GM23338 (cell line): ENCODE results near the gene NFS1. TPM values are rescaled to one million over a fixed set of nuclear protein-coding genes. Genes with fewer than 3 reads are reported as not detected.
A peak's percentile ranks its signal among the peaks of the same experiment; 100 is the strongest.

ENCODE experiments used
- ATAC-seq: fragments of 200-7000 bp; cut with Tn5 transposase; 3 replicates; pipeline ENCODE4 v1.9.1; 2020
- DNase-seq: peaks from one replicate; pipeline ENCODE4 v3.0.0-alpha.2; 2015; ENCODE audit warnings: low spot score
- H2AFZ ChIP-seq: fragments of 200-600 bp; sonication (generic); 2 replicates; pipeline ENCODE4 v1.8.0; 2016; ENCODE audit warnings: antibody characterized with exemption, mild to moderate bottlenecking, moderate library complexity
- H3F3A ChIP-seq: fragments of 200-600 bp; sonication (generic); replicated peaks from 2 replicates; pipeline ENCODE4 v1.8.0; 2017; ENCODE audit warnings: antibody characterized with exemption, mixed run types, low read depth
- H3K27ac ChIP-seq: fragments of 200-600 bp; sonication (generic); 2 replicates; pipeline ENCODE4 v1.6.1; 2016; ENCODE audit warnings: low read depth
- H3K27me3 ChIP-seq: fragments of 200-600 bp; sonication (generic); 2 replicates; pipeline ENCODE4 v1.8.0; 2016; ENCODE audit warnings: mild to moderate bottlenecking, mixed run types, moderate library complexity; ENCODE audit not compliant: insufficient read depth
- H3K36me3 ChIP-seq: fragments of 200-600 bp; sonication (generic); 2 replicates; pipeline ENCODE4 v1.8.0; 2016; ENCODE audit warnings: mild to moderate bottlenecking; ENCODE audit not compliant: insufficient read depth
- H3K4me1 ChIP-seq: fragments of 200-600 bp; sonication (generic); 2 replicates; pipeline ENCODE4 v1.8.0; 2016; ENCODE audit warnings: mild to moderate bottlenecking, moderate library complexity; ENCODE audit not compliant: insufficient read depth
- H3K4me2 ChIP-seq: fragments of 200-600 bp; sonication (generic); 2 replicates; pipeline ENCODE4 v1.7.1; 2017; ENCODE audit warnings: mixed run types
- H3K4me3 ChIP-seq: fragments of 200-600 bp; sonication (generic); 2 replicates; pipeline ENCODE4 v1.6.1; 2016; ENCODE audit warnings: mixed run types
- H3K79me2 ChIP-seq: fragments of 200-600 bp; sonication (generic); replicated peaks from 2 replicates; pipeline ENCODE4 v1.8.0; 2017; ENCODE audit warnings: mild to moderate bottlenecking; ENCODE audit not compliant: insufficient read depth
- H3K9me2 ChIP-seq: fragments of 200-600 bp; sonication (generic); 2 replicates; pipeline ENCODE4 v1.8.0; 2017; ENCODE audit not compliant: insufficient read depth
- H4K20me1 ChIP-seq: fragments of 200-600 bp; sonication (generic); replicated peaks from 2 replicates; pipeline ENCODE4 v1.8.0; 2017; ENCODE audit warnings: mild to moderate bottlenecking; ENCODE audit not compliant: insufficient read depth
- H3K27ac Mint-ChIP-seq: 2 replicates; pipeline ENCODE4 v1.8.0; 2020; ENCODE audit warnings: inconsistent platforms, mild to moderate bottlenecking, moderate library complexity, mixed read lengths
- H3K27me3 Mint-ChIP-seq: 3 replicates; pipeline ENCODE4 v1.8.0; 2022; ENCODE audit warnings: low read depth, mild to moderate bottlenecking, moderate library complexity, mixed read lengths, inconsistent platforms; ENCODE audit not compliant: insufficient read depth, poor library complexity
- H3K36me3 Mint-ChIP-seq: 3 replicates; pipeline ENCODE4 v1.8.0; 2021; ENCODE audit warnings: low read depth, mild to moderate bottlenecking, inconsistent platforms, moderate library complexity, mixed read lengths
- H3K4me1 Mint-ChIP-seq: 3 replicates; pipeline ENCODE4 v1.8.0; 2020; ENCODE audit warnings: mild to moderate bottlenecking, inconsistent platforms, mixed read lengths
- H3K4me3 Mint-ChIP-seq: 3 replicates; pipeline ENCODE4 v1.8.0; 2021; ENCODE audit warnings: moderate library complexity, mild to moderate bottlenecking, inconsistent platforms, mixed read lengths
- H3K9me3 Mint-ChIP-seq: 3 replicates; pipeline ENCODE4 v1.8.0; 2020; ENCODE audit warnings: moderate library complexity, mild to moderate bottlenecking, inconsistent platforms, mixed read lengths
- CREB1 ChIP-seq: fragments of 250-450 bp; sonication (Bioruptor Pico); IDR thresholded peaks from 2 replicates; pipeline ENCODE4 v1.5.0; 2020; ENCODE audit warnings: low read depth, mild to moderate bottlenecking, moderate library complexity
- EZH2 ChIP-seq: fragments of 200-600 bp; sonication (generic); IDR thresholded peaks from one replicate; pipeline ENCODE4 v1.8.0; 2017; ENCODE audit warnings: antibody characterized with exemption, mild to moderate bottlenecking, low read depth; ENCODE audit not compliant: unreplicated experiment
- EZH2phosphoT487 ChIP-seq: fragments of 200-600 bp; sonication (generic); IDR thresholded peaks from one replicate; pipeline ENCODE4 v1.8.1; 2018; ENCODE audit warnings: antibody characterized with exemption; ENCODE audit not compliant: unreplicated experiment
- JUNB ChIP-seq: IDR thresholded peaks from one replicate; pipeline ENCODE4 v1.6.1; 2016; ENCODE audit warnings: antibody characterized with exemption; ENCODE audit not compliant: unreplicated experiment
- NANOG ChIP-seq: IDR thresholded peaks from 2 replicates; pipeline ENCODE4 v1.6.1; 2016; ENCODE audit warnings: antibody characterized with exemption, borderline replicate concordance
- POLR2AphosphoS5 ChIP-seq: IDR thresholded peaks from 2 replicates; pipeline ENCODE4 v1.6.1; 2016; ENCODE audit warnings: antibody characterized with exemption, low read depth
- STAT1 ChIP-seq: IDR thresholded peaks from one replicate; pipeline ENCODE4 v1.6.1; 2016; ENCODE audit warnings: antibody characterized with exemption; ENCODE audit not compliant: unreplicated experiment
- ZNF114 ChIP-seq: fragments of 250-450 bp; sonication (Bioruptor Pico); IDR thresholded peaks from 2 replicates; pipeline ENCODE4 v1.5.0; 2020; ENCODE audit warnings: mild to moderate bottlenecking, moderate library complexity
- ZNF331 ChIP-seq: fragments of 250-450 bp; sonication (Bioruptor Pico); IDR thresholded peaks from 2 replicates; pipeline ENCODE4 v1.5.0; 2020; ENCODE audit warnings: low read depth, mild to moderate bottlenecking, moderate library complexity
- polyA plus RNA-seq: library from polyadenylated mRNA; unstranded; fragments of >200 nt; fragmentation: Nextera tagmentation; extraction: Ambion mirVana; gene quantifications from 2 replicates; pipeline ENCODE4 v1.2.1, GENCODE V29; 2016
- total RNA-seq: library from RNA; depleted of rRNA; stranded (reverse); fragments of >200 nt; shearing (Covaris generic); gene quantifications from 2 replicates; pipeline ENCODE4 v1.2.3, GENCODE V29; 2014
- TF ChIP-seq, protein P1 (sequence below): fragments of 250-450 bp; sonication (Bioruptor Pico); IDR thresholded peaks from 2 replicates; pipeline ENCODE4 v1.5.0; 2020; ENCODE audit warnings: mild to moderate bottlenecking, moderate library complexity
- TF ChIP-seq, protein P2 (sequence below): IDR thresholded peaks from one replicate; pipeline ENCODE4 v1.6.1; 2018; ENCODE audit warnings: antibody characterized with exemption; ENCODE audit not compliant: unreplicated experiment
- TF ChIP-seq, protein P3 (sequence below): IDR thresholded peaks from 2 replicates; pipeline ENCODE4 v1.6.1; 2016; ENCODE audit warnings: antibody characterized with exemption
- TF ChIP-seq, protein P4 (sequence below), 2 experiments: fragments of 200-600 bp in 1 of 2; sonication (generic) in 1 of 2; conservative IDR thresholded peaks; 2 replicates each; pipeline versions ENCODE4 v1.5.1 to v1.6.1; 2016 to 2017; ENCODE audit warnings: antibody characterized with exemption in 2 of 2, low read depth in 2 of 2, mild to moderate bottlenecking in 2 of 2, moderate library complexity in 1 of 2

NFS1 gene
- total and polyA plus RNA-seq, 2 experiments from 2014 or later = 22.8 to 35.7 TPM

DNA sequence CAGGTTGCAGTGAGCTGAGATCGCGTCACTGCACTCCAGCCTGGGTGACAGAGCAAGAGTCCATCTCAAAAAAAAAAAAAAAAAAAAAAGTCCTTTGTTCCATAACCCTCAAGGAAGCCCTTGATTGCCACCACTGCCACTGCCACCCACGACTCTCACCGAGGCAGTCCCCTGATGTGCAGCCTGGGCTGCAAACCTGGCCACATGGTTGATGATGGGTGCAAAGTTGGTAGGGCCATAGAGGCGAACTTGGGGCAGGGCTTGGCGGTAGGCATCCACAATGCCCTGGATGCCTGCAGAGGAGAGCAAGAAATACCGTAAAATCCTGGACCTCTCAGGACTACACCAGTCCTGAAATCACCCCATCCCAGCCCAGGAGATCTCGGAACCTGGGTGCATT lies 72.0 kb downstream of the NFS1 start:
- Histone ChIP-seq H2AFZ (no peak overlapping the region), H3F3A (peaks cover 8% of the 10 kb centered on the region; the same call in 1 of the 2 replicates), H3K79me2 (no peaks in the 10 kb centered on the region), H3K4me2 (no peak overlapping the region), H3K4me3 (no peak overlapping the region), H4K20me1 (no peaks in the 10 kb centered on the region; the same call in none of the 2 replicates), H3K9me2 (no peaks in the 10 kb centered on the region), H3K27ac (0 out of 2 replicates have a peak overlapping the region, but pooled peaks have one; percentile 32), H3K36me3 (peaks cover 33% of the 10 kb centered on the region), H3K4me1 (no peaks in the 10 kb centered on the region), H3K27me3 (no peaks in the 10 kb centered on the region)
- Mint-ChIP-seq H3K27me3 (peaks cover 2% of the 10 kb centered on the region), H3K4me3 (no peak overlapping the region), H3K4me1 (no peaks in the 10 kb centered on the region), H3K9me3 (no peaks in the 10 kb centered on the region), H3K27ac (no peak overlapping the region), H3K36me3 (peaks cover 55% of the 10 kb centered on the region)
- ATAC-seq (no peak), DNase-seq (no peak)
- TF ChIP-seq, protein P1, sequence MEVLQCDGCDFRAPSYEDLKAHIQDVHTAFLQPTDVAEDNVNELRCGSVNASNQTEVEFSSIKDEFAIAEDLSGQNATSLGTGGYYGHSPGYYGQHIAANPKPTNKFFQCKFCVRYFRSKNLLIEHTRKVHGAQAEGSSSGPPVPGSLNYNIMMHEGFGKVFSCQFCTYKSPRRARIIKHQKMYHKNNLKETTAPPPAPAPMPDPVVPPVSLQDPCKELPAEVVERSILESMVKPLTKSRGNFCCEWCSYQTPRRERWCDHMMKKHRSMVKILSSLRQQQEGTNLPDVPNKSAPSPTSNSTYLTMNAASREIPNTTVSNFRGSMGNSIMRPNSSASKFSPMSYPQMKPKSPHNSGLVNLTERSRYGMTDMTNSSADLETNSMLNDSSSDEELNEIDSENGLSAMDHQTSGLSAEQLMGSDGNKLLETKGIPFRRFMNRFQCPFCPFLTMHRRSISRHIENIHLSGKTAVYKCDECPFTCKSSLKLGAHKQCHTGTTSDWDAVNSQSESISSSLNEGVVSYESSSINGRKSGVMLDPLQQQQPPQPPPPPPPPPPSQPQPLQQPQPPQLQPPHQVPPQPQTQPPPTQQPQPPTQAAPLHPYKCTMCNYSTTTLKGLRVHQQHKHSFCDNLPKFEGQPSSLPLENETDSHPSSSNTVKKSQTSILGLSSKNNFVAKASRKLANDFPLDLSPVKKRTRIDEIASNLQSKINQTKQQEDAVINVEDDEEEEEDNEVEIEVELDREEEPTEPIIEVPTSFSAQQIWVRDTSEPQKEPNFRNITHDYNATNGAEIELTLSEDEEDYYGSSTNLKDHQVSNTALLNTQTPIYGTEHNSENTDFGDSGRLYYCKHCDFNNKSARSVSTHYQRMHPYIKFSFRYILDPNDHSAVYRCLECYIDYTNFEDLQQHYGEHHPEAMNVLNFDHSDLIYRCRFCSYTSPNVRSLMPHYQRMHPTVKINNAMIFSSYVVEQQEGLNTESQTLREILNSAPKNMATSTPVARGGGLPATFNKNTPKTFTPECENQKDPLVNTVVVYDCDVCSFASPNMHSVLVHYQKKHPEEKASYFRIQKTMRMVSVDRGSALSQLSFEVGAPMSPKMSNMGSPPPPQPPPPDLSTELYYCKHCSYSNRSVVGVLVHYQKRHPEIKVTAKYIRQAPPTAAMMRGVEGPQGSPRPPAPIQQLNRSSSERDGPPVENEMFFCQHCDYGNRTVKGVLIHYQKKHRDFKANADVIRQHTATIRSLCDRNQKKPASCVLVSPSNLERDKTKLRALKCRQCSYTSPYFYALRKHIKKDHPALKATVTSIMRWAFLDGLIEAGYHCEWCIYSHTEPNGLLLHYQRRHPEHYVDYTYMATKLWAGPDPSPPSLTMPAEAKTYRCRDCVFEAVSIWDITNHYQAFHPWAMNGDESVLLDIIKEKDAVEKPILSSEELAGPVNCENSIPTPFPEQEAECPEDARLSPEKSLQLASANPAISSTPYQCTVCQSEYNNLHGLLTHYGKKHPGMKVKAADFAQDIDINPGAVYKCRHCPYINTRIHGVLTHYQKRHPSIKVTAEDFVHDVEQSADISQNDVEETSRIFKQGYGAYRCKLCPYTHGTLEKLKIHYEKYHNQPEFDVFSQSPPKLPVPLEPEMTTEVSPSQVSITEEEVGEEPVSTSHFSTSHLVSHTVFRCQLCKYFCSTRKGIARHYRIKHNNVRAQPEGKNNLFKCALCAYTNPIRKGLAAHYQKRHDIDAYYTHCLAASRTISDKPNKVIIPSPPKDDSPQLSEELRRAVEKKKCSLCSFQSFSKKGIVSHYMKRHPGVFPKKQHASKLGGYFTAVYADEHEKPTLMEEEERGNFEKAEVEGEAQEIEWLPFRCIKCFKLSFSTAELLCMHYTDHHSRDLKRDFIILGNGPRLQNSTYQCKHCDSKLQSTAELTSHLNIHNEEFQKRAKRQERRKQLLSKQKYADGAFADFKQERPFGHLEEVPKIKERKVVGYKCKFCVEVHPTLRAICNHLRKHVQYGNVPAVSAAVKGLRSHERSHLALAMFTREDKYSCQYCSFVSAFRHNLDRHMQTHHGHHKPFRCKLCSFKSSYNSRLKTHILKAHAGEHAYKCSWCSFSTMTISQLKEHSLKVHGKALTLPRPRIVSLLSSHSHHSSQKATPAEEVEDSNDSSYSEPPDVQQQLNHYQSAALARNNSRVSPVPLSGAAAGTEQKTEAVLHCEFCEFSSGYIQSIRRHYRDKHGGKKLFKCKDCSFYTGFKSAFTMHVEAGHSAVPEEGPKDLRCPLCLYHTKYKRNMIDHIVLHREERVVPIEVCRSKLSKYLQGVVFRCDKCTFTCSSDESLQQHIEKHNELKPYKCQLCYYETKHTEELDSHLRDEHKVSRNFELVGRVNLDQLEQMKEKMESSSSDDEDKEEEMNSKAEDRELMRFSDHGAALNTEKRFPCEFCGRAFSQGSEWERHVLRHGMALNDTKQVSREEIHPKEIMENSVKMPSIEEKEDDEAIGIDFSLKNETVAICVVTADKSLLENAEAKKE (CRISPR knock-in tag) = no peak
- TF ChIP-seq ZNF331 (CRISPR knock-in tag) (no peak), JUNB (no peak), ZNF114 (CRISPR knock-in tag) (no peak), EZH2phosphoT487 (no peak), CREB1 (CRISPR knock-in tag) (no peak), NANOG (no peak), POLR2AphosphoS5 (no peak), EZH2 (no peak), STAT1 (no peak)
- TF ChIP-seq, protein P2, sequence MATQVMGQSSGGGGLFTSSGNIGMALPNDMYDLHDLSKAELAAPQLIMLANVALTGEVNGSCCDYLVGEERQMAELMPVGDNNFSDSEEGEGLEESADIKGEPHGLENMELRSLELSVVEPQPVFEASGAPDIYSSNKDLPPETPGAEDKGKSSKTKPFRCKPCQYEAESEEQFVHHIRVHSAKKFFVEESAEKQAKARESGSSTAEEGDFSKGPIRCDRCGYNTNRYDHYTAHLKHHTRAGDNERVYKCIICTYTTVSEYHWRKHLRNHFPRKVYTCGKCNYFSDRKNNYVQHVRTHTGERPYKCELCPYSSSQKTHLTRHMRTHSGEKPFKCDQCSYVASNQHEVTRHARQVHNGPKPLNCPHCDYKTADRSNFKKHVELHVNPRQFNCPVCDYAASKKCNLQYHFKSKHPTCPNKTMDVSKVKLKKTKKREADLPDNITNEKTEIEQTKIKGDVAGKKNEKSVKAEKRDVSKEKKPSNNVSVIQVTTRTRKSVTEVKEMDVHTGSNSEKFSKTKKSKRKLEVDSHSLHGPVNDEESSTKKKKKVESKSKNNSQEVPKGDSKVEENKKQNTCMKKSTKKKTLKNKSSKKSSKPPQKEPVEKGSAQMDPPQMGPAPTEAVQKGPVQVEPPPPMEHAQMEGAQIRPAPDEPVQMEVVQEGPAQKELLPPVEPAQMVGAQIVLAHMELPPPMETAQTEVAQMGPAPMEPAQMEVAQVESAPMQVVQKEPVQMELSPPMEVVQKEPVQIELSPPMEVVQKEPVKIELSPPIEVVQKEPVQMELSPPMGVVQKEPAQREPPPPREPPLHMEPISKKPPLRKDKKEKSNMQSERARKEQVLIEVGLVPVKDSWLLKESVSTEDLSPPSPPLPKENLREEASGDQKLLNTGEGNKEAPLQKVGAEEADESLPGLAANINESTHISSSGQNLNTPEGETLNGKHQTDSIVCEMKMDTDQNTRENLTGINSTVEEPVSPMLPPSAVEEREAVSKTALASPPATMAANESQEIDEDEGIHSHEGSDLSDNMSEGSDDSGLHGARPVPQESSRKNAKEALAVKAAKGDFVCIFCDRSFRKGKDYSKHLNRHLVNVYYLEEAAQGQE = no peak
- TF ChIP-seq, protein P3, sequence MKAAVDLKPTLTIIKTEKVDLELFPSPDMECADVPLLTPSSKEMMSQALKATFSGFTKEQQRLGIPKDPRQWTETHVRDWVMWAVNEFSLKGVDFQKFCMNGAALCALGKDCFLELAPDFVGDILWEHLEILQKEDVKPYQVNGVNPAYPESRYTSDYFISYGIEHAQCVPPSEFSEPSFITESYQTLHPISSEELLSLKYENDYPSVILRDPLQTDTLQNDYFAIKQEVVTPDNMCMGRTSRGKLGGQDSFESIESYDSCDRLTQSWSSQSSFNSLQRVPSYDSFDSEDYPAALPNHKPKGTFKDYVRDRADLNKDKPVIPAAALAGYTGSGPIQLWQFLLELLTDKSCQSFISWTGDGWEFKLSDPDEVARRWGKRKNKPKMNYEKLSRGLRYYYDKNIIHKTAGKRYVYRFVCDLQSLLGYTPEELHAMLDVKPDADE = no peak
- TF ChIP-seq, protein P4, sequence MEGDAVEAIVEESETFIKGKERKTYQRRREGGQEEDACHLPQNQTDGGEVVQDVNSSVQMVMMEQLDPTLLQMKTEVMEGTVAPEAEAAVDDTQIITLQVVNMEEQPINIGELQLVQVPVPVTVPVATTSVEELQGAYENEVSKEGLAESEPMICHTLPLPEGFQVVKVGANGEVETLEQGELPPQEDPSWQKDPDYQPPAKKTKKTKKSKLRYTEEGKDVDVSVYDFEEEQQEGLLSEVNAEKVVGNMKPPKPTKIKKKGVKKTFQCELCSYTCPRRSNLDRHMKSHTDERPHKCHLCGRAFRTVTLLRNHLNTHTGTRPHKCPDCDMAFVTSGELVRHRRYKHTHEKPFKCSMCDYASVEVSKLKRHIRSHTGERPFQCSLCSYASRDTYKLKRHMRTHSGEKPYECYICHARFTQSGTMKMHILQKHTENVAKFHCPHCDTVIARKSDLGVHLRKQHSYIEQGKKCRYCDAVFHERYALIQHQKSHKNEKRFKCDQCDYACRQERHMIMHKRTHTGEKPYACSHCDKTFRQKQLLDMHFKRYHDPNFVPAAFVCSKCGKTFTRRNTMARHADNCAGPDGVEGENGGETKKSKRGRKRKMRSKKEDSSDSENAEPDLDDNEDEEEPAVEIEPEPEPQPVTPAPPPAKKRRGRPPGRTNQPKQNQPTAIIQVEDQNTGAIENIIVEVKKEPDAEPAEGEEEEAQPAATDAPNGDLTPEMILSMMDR (conservative IDR thresholded peaks at IDR 0.05; ENCODE audit: low read depth in 2 of 2) = no peak
